ENCODE data around the gene SRD5A1.

Gene SRD5A1

GRCh38 chr5:6631441-6631840, 1.8 kb upstream of the SRD5A1 start:
- DNase-seq (ENCODE audit: low read depth): no peak
- no peak for TF ChIP-seq CTCF (IDR thresholded peaks at IDR 0.05; ENCODE audit: insufficient read depth, low read depth, low read length, missing control alignments)
- peak overlapping the region; percentile 95 for H3K4me3 ChIP-seq (ENCODE audit: low read depth, low read length)

- no peak for DNase-seq (ENCODE audit: low read depth)
- peak overlapping the region; percentile 95 for H3K4me3 ChIP-seq (ENCODE audit: low read depth, low read length)
- TF ChIP-seq CTCF (IDR thresholded peaks at IDR 0.05; ENCODE audit: insufficient read depth, low read depth, low read length, missing control alignments): no peak
Measured at GRCh38 chr5:6632324-6632887, 834 bp upstream of the SRD5A1 start.

- TF ChIP-seq CTCF (IDR thresholded peaks at IDR 0.05; ENCODE audit: insufficient read depth, low read depth, low read length, missing control alignments): peak; percentile 2
- H3K4me3 ChIP-seq (ENCODE audit: low read depth, low read length): peak overlapping the region; percentile 95
- no peak for DNase-seq (ENCODE audit: low read depth)
Measured at GRCh38 chr5:6633469-6634245, 417 bp downstream of the SRD5A1 start.

- no peak for TF ChIP-seq CTCF (IDR thresholded peaks at IDR 0.05; ENCODE audit: insufficient read depth, low read depth, low read length, missing control alignments)
- peak; percentile 35 for DNase-seq (ENCODE audit: low read depth)
- H3K4me3 ChIP-seq (ENCODE audit: low read depth, low read length): peak overlapping the region; percentile 95
Measured at GRCh38 chr5:6634306-6634705, 1.1 kb downstream of the SRD5A1 start.

GRCh38 chr5:6634788-6635430, 1.7 kb downstream of the SRD5A1 start:
- H3K4me3 ChIP-seq (ENCODE audit: low read depth, low read length): peak overlapping the region; percentile 95

GRCh38 chr5:6636293-6636692, 3.1 kb downstream of the SRD5A1 start:
- no peak overlapping the region for H3K4me3 ChIP-seq (ENCODE audit: low read depth, low read length)
- DNase-seq (ENCODE audit: low read depth): no peak
- TF ChIP-seq CTCF (IDR thresholded peaks at IDR 0.05; ENCODE audit: insufficient read depth, low read depth, low read length, missing control alignments): no peak

More at GRCh38 chr5:6634788-6635430, 1.7 kb downstream of the SRD5A1 start:
- no peak for TF ChIP-seq CTCF (IDR thresholded peaks at IDR 0.05; ENCODE audit: insufficient read depth, low read depth, low read length, missing control alignments)
- DNase-seq (ENCODE audit: low read depth): no peak
